K562 (cell line): Measurements from ENCODE around the gene BMF. TPM values are rescaled to one million over a fixed set of nuclear protein-coding genes. Genes with fewer than 3 reads are reported as not detected.
A peak's percentile ranks its signal among the peaks of the same experiment; 100 is the strongest.

Experiments
- AFF1 ChIP-seq, 2 experiments: fragments of 450-650 bp; IDR thresholded peaks; 2 replicates each; pipeline ENCODE4 v1.6.1; 2018; ENCODE audit warnings: mild to moderate bottlenecking in 2 of 2, low read depth in 1 of 2; ENCODE audit not compliant: partially characterized antibody in 2 of 2
- FOXA1 ChIP-seq: fragments of 450-650 bp; IDR thresholded peaks from 2 replicates; pipeline ENCODE4 v1.6.1; 2016; ENCODE audit warnings: mild to moderate bottlenecking, borderline replicate concordance
- L3MBTL2 ChIP-seq: fragments of 450-650 bp; IDR thresholded peaks from 2 replicates; pipeline ENCODE4 v1.6.1; 2016; ENCODE audit warnings: mild to moderate bottlenecking, moderate library complexity
- MIER1 ChIP-seq: fragments of 450-650 bp; IDR thresholded peaks from 2 replicates; pipeline ENCODE4 v1.6.1; 2016; ENCODE audit warnings: antibody characterized with exemption, mild to moderate bottlenecking, low read depth
- NR3C1 ChIP-seq: sonication (generic); formaldehyde crosslinking; IDR thresholded peaks from 2 replicates; pipeline ENCODE4 v1.8.1; 2022; ENCODE audit warnings: missing genetic modification reagents
- PBX2 ChIP-seq, 2 experiments: IDR thresholded peaks in 1 of 2; conservative IDR thresholded peaks in 1 of 2; 2 replicates each; pipeline ENCODE4 v1.6.1; 2016; ENCODE audit warnings: low read depth in 2 of 2, mild to moderate bottlenecking in 1 of 2, missing compliant biosample characterization in 1 of 2, missing genetic modification characterization in 1 of 2, moderate library complexity in 1 of 2
- PRDM10 ChIP-seq: fragments of 450-650 bp; IDR thresholded peaks from 2 replicates; pipeline ENCODE4 v1.6.1; 2018; ENCODE audit not compliant: partially characterized antibody
- RBM15 ChIP-seq: fragments of 200-400 bp; formaldehyde crosslinking; IDR thresholded peaks from 2 replicates; pipeline ENCODE4 v1.6.1; 2018; ENCODE audit warnings: mild to moderate bottlenecking, low read length, moderate library complexity; ENCODE audit not compliant: insufficient read depth
- RFX7 ChIP-seq: fragments of 250-450 bp; sonication (Bioruptor Pico); IDR thresholded peaks from 2 replicates; pipeline ENCODE4 v1.5.1; 2021; ENCODE audit warnings: mild to moderate bottlenecking
- ZNF436 ChIP-seq: fragments of 250-450, 450-650 bp; sonication (Bioruptor Pico); formaldehyde crosslinking; IDR thresholded peaks from 2 replicates; pipeline ENCODE4 v1.7.0; 2020; ENCODE audit warnings: mild to moderate bottlenecking
- ZNF444 ChIP-seq: fragments of 250-450 bp; sonication (Bioruptor Pico); IDR thresholded peaks from 2 replicates; pipeline ENCODE4 v1.4.0; 2020; ENCODE audit warnings: mild to moderate bottlenecking, moderate library complexity
- ZNF764 ChIP-seq: fragments of 250-450 bp; sonication (Bioruptor Pico); IDR thresholded peaks from 2 replicates; pipeline ENCODE4 v1.4.0; 2020; ENCODE audit warnings: low read depth, mild to moderate bottlenecking, moderate library complexity
- polyA plus RNA-seq, 8 experiments: library from polyadenylated mRNA; depleted of rRNA in 4 of 8; stranded (reverse) in 5 of 8; unstranded in 3 of 8; fragments of >200 nt; fragmentation: Nextera tagmentation in 2 of 8; fragmentation: Illumina TruSeq in 1 of 8; extraction: Ambion mirVana in 2 of 8; extraction: Trizol in 1 of 8; gene quantifications; 2 replicates each; pipeline versions ENCODE4 v1.2.1 to v1.2.3, GENCODE V29; 2011 to 2014; ENCODE audit warnings: inconsistent platforms in 1 of 8, missing spikeins in 1 of 8
- total RNA-seq, 7 experiments: library from RNA; depleted of rRNA in 6 of 7; stranded (reverse); fragments of >200 nt in 6 of 7; fragmentation: Illumina TruSeq in 2 of 7; extraction: Trizol in 2 of 7; gene quantifications; 2 replicates each; pipeline versions ENCODE4 v1.2.1 to v1.2.3, GENCODE V29; 2011 to 2021; ENCODE audit warnings: low replicate concordance in 1 of 7
- TF ChIP-seq, protein P1 (sequence below): fragments of 450-650 bp; IDR thresholded peaks from 2 replicates; pipeline ENCODE4 v1.6.1; 2017; ENCODE audit warnings: antibody characterized with exemption

BMF gene
- total and polyA plus RNA-seq, 9 of the 15 experiments (the other 6 are each of a cell fraction or from before 2014, with no cell fraction given) = 0.25 to 0.91 (median 0.59) TPM; not detected in 2

GRCh38 chr15:40104865-40105516 lies 3.7 kb downstream of the BMF start (continued):
- TF ChIP-seq PRDM10 (no peak), L3MBTL2 (peak; percentile 95), RFX7 (no peak), RBM15 (no peak), AFF1 (IDR thresholded peaks at IDR 0.05; ENCODE audit: low read depth in 1 of 2, partially characterized antibody in 2 of 2) (no peak), ZNF436 (no peak), PBX2 (CRISPR knock-in tag; IDR thresholded peaks at IDR 0.05; ENCODE audit: low read depth) (no peak), PBX2 (tag; conservative IDR thresholded peaks at IDR 0.05; ENCODE audit: low read depth) (no peak), NR3C1 (CRISPR knock-in tag) (no peak), ZNF444 (CRISPR knock-in tag) (no peak), ZNF764 (CRISPR knock-in tag) (no peak), FOXA1 (no peak), MIER1 (no peak)
- TF ChIP-seq, protein P1, sequence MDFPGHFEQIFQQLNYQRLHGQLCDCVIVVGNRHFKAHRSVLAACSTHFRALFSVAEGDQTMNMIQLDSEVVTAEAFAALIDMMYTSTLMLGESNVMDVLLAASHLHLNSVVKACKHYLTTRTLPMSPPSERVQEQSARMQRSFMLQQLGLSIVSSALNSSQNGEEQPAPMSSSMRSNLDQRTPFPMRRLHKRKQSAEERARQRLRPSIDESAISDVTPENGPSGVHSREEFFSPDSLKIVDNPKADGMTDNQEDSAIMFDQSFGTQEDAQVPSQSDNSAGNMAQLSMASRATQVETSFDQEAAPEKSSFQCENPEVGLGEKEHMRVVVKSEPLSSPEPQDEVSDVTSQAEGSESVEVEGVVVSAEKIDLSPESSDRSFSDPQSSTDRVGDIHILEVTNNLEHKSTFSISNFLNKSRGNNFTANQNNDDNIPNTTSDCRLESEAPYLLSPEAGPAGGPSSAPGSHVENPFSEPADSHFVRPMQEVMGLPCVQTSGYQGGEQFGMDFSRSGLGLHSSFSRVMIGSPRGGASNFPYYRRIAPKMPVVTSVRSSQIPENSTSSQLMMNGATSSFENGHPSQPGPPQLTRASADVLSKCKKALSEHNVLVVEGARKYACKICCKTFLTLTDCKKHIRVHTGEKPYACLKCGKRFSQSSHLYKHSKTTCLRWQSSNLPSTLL = no peak
